HG03095 (cell line): ENCODE results near the gene TNFSF8.
A peak's percentile ranks its signal among the peaks of the same experiment; 100 is the strongest.

ENCODE experiments used
- ATAC-seq: cut with Tn5 transposase; IDR thresholded peaks from one replicate; pipeline ENCODE4 v1.9.1; 2021; ENCODE audit warnings: moderate library complexity; ENCODE audit not compliant: unreplicated experiment

Gene TNFSF8

GRCh38 chr9:114906922-114907571 is 23.3 kb downstream of the TNFSF8 start:
- ATAC-seq = no peak

- no peak for ATAC-seq
These were observed 25.0 kb downstream of the TNFSF8 start for GRCh38 chr9:114905170-114905940.

- ATAC-seq = no peak
These were observed 27.4 kb downstream of the TNFSF8 start for GRCh38 chr9:114902786-114903524.

GRCh38 chr9:114900942-114901802 is 29.2 kb downstream of the TNFSF8 start:
- ATAC-seq = no peak

GRCh38 chr9:114899995-114900394 is 30.4 kb downstream of the TNFSF8 start:
- no peak for ATAC-seq

- ATAC-seq = no peak
These were observed 30.9 kb downstream of the TNFSF8 start for GRCh38 chr9:114899461-114899860.

- peak; percentile 69 for ATAC-seq
These were observed 31.6 kb downstream of the TNFSF8 start for GRCh38 chr9:114898741-114899140.

GRCh38 chr9:114897196-114897595 is 33.2 kb downstream of the TNFSF8 start:
- ATAC-seq = no peak

- no peak for ATAC-seq
These were observed 34.0 kb downstream of the TNFSF8 start for GRCh38 chr9:114896344-114896743.

- no peak for ATAC-seq
These were observed 34.8 kb downstream of the TNFSF8 start for GRCh38 chr9:114895521-114895991.

GRCh38 chr9:114894609-114895433 is 35.6 kb downstream of the TNFSF8 start:
- no peak for ATAC-seq

- no peak for ATAC-seq
These were observed 36.2 kb downstream of the TNFSF8 start for GRCh38 chr9:114894206-114894605.

GRCh38 chr9:114893221-114894010 is 37.0 kb downstream of the TNFSF8 start:
- ATAC-seq = no peak

- ATAC-seq = no peak
These were observed 40.6 kb downstream of the TNFSF8 start for GRCh38 chr9:114889802-114890224.

GRCh38 chr9:114888607-114889006 is 41.8 kb downstream of the TNFSF8 start:
- ATAC-seq = no peak

GRCh38 chr9:114887963-114888362 is 42.4 kb downstream of the TNFSF8 start:
- ATAC-seq = no peak

- no peak for ATAC-seq
These were observed 45.5 kb downstream of the TNFSF8 start for GRCh38 chr9:114884787-114885452.

- ATAC-seq = no peak
These were observed 46.7 kb downstream of the TNFSF8 start for GRCh38 chr9:114883709-114884108.
